ENCODE measurements around the gene TMEM176A. TPM values are rescaled to one million over a fixed set of nuclear protein-coding genes. Genes with fewer than 3 reads are reported as not detected.

TMEM176A gene
- total RNA-seq, 1 experiment from 2014 or later: 0.39 TPM

DNA sequence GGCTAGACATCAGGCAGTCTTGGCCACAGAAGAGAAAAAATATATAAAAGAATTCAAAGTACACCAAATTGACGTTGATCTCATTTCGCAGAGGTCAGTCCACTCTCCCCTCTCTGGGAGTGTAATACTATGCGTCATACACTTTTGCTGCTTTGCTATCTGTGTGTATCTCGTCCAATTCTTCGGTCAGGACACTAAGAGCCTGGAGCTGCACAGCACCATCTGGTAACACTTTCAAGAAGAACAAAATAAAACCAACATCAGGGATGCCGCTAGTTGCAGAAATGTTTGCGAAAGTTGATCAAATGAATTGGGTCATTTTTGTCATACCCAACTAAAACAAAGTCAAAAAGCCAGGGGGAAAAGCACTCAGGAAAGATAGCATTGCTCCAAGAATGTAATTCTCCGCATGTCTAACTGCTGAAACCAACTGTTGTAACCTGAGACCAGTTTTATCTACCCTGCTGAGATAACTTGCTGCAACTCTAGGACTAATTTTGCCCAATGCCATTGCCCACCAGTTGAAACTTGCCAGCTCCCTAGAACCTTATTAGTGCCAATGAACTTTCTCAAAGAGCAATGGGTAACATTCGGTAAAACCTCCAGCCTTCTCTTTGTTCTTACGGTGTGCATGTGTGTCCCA is 23.0 kb downstream of the TMEM176A start:
- in situ Hi-C loops (cut with HindIII; ENCODE audit: low pct_unique_long_range_greater_than_20kb, low sequenced_read_pairs) (no loop called here), intact Hi-C loops (cut with micrococcal nuclease; ENCODE audit: unreplicated experiment) (no loop called here)
- POLR2A ChIA-PET: no interaction called here
- Histone ChIP-seq H3K9me3 (ENCODE audit: control insufficient read depth, insufficient read depth, low read depth, low read length) (no peaks in the 10 kb centered on the region), H3K4me3 (ENCODE audit: low read depth in 2 of 2, low read length in 2 of 2) (no peak overlapping the region), H3K27me3 (ENCODE audit: control insufficient read depth, insufficient read depth, low read length) (0 out of 2 replicates have a peak, but pooled peaks cover 3% of the 10 kb centered on the region), H3K36me3 (ENCODE audit: control insufficient read depth, insufficient read depth, low read length) (no peaks in the 10 kb centered on the region), H3K4me1 (ENCODE audit: control insufficient read depth, insufficient read depth, low read length) (no peaks in the 10 kb centered on the region), H3K27ac (ENCODE audit: low read length) (no peak overlapping the region)
- no TSS peak for BruUV-seq (replicated peaks)
- TF ChIP-seq SIN3A (IDR thresholded peaks at IDR 0.05; ENCODE audit: borderline replicate concordance, insufficient read depth, low read depth, low read length): no peak
- TF ChIP-seq POLR2AphosphoS5 (IDR thresholded peaks at IDR 0.05; ENCODE audit: low read depth, low read length): no peak
- no peak for TF ChIP-seq TCF7L2 (IDR thresholded peaks at IDR 0.05; ENCODE audit: low read depth, low read length)
- TF ChIP-seq, protein P1, sequence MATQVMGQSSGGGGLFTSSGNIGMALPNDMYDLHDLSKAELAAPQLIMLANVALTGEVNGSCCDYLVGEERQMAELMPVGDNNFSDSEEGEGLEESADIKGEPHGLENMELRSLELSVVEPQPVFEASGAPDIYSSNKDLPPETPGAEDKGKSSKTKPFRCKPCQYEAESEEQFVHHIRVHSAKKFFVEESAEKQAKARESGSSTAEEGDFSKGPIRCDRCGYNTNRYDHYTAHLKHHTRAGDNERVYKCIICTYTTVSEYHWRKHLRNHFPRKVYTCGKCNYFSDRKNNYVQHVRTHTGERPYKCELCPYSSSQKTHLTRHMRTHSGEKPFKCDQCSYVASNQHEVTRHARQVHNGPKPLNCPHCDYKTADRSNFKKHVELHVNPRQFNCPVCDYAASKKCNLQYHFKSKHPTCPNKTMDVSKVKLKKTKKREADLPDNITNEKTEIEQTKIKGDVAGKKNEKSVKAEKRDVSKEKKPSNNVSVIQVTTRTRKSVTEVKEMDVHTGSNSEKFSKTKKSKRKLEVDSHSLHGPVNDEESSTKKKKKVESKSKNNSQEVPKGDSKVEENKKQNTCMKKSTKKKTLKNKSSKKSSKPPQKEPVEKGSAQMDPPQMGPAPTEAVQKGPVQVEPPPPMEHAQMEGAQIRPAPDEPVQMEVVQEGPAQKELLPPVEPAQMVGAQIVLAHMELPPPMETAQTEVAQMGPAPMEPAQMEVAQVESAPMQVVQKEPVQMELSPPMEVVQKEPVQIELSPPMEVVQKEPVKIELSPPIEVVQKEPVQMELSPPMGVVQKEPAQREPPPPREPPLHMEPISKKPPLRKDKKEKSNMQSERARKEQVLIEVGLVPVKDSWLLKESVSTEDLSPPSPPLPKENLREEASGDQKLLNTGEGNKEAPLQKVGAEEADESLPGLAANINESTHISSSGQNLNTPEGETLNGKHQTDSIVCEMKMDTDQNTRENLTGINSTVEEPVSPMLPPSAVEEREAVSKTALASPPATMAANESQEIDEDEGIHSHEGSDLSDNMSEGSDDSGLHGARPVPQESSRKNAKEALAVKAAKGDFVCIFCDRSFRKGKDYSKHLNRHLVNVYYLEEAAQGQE (IDR thresholded peaks at IDR 0.05; ENCODE audit: insufficient read depth in 1 of 2, low read depth in 2 of 2, low read length in 1 of 2): no peak
- TF ChIP-seq, protein P2, sequence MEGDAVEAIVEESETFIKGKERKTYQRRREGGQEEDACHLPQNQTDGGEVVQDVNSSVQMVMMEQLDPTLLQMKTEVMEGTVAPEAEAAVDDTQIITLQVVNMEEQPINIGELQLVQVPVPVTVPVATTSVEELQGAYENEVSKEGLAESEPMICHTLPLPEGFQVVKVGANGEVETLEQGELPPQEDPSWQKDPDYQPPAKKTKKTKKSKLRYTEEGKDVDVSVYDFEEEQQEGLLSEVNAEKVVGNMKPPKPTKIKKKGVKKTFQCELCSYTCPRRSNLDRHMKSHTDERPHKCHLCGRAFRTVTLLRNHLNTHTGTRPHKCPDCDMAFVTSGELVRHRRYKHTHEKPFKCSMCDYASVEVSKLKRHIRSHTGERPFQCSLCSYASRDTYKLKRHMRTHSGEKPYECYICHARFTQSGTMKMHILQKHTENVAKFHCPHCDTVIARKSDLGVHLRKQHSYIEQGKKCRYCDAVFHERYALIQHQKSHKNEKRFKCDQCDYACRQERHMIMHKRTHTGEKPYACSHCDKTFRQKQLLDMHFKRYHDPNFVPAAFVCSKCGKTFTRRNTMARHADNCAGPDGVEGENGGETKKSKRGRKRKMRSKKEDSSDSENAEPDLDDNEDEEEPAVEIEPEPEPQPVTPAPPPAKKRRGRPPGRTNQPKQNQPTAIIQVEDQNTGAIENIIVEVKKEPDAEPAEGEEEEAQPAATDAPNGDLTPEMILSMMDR (IDR thresholded peaks at IDR 0.05): no peak
- DNase-seq (ENCODE audit: low read depth, low spot score): no peak
- CTCF ChIA-PET: no interaction called here
- no peak for ATAC-seq

- no peak for ATAC-seq
- Histone ChIP-seq H3K27me3 (ENCODE audit: control insufficient read depth, insufficient read depth, low read length) (0 out of 2 replicates have a peak, but pooled peaks cover 3% of the 10 kb centered on the region), H3K27ac (ENCODE audit: low read length) (no peak overlapping the region), H3K4me3 (ENCODE audit: low read depth in 2 of 2, low read length in 2 of 2) (no peak overlapping the region), H3K9me3 (ENCODE audit: control insufficient read depth, insufficient read depth, low read depth, low read length) (no peaks in the 10 kb centered on the region), H3K4me1 (ENCODE audit: control insufficient read depth, insufficient read depth, low read length) (no peaks in the 10 kb centered on the region), H3K36me3 (ENCODE audit: control insufficient read depth, insufficient read depth, low read length) (no peaks in the 10 kb centered on the region)
- DNase-seq (ENCODE audit: low read depth, low spot score): no peak
- intact Hi-C loops (cut with micrococcal nuclease; ENCODE audit: unreplicated experiment) (no loop called here), in situ Hi-C loops (cut with HindIII; ENCODE audit: low pct_unique_long_range_greater_than_20kb, low sequenced_read_pairs) (no loop called here)
- CTCF ChIA-PET: interaction anchor here (0.5 kb wide), 1 partner anchor 41 kb away, joined by 3 read pairs; no protein-coding TSS in a partner anchor
- POLR2A ChIA-PET: no interaction called here
- no TSS peak for BruUV-seq (replicated peaks)
- TF ChIP-seq, protein P2 (IDR thresholded peaks at IDR 0.05): no peak
- TF ChIP-seq TCF7L2 (IDR thresholded peaks at IDR 0.05; ENCODE audit: low read depth, low read length) (no peak), SIN3A (IDR thresholded peaks at IDR 0.05; ENCODE audit: borderline replicate concordance, insufficient read depth, low read depth, low read length) (no peak), POLR2AphosphoS5 (IDR thresholded peaks at IDR 0.05; ENCODE audit: low read depth, low read length) (no peak)
- TF ChIP-seq, protein P1 (IDR thresholded peaks at IDR 0.05; ENCODE audit: insufficient read depth in 1 of 2, low read depth in 2 of 2, low read length in 1 of 2): no peak
Observed at GRCh38 chr7:150824379-150825177, 24.0 kb downstream of the TMEM176A start.
